GM18907 (cell line): ENCODE measurements around the gene FEM1B.

ENCODE experiments used
- ATAC-seq: cut with Tn5 transposase; IDR thresholded peaks from one replicate; pipeline ENCODE4 v1.9.1; 2021; ENCODE audit warnings: mild to moderate bottlenecking, moderate library complexity; ENCODE audit not compliant: unreplicated experiment

FEM1B gene

GRCh38 chr15:68305420-68305871 is 27.9 kb downstream of the FEM1B start:
- ATAC-seq, result no peak

- no peak for ATAC-seq
Measured at GRCh38 chr15:68307131-68307928, 29.8 kb downstream of the FEM1B start.

GRCh38 chr15:68309024-68309423 is 31.5 kb downstream of the FEM1B start:
- ATAC-seq, result no peak

- no peak for ATAC-seq
Measured at GRCh38 chr15:68310178-68310803, 32.7 kb downstream of the FEM1B start.

GRCh38 chr15:68310804-68311463 is 33.4 kb downstream of the FEM1B start:
- ATAC-seq, result no peak

- ATAC-seq, result no peak
Measured at GRCh38 chr15:68311464-68311835, 33.9 kb downstream of the FEM1B start.

GRCh38 chr15:68311859-68312557 is 34.5 kb downstream of the FEM1B start:
- no peak for ATAC-seq

GRCh38 chr15:68312701-68313204 is 35.2 kb downstream of the FEM1B start:
- no peak for ATAC-seq

- no peak for ATAC-seq
Measured at GRCh38 chr15:68313501-68314410, 36.2 kb downstream of the FEM1B start.

GRCh38 chr15:68314563-68314962 is 37.0 kb downstream of the FEM1B start:
- no peak for ATAC-seq

GRCh38 chr15:68315035-68315434 is 37.5 kb downstream of the FEM1B start:
- ATAC-seq, result no peak

GRCh38 chr15:68315495-68316031 is 38.0 kb downstream of the FEM1B start:
- no peak for ATAC-seq

GRCh38 chr15:68316061-68316804 is 38.7 kb downstream of the FEM1B start:
- no peak for ATAC-seq

GRCh38 chr15:68317281-68318007 is 39.9 kb downstream of the FEM1B start:
- no peak for ATAC-seq

- ATAC-seq, result no peak
Measured at GRCh38 chr15:68318008-68318835, 40.7 kb downstream of the FEM1B start.

GRCh38 chr15:68318931-68319909 is 41.7 kb downstream of the FEM1B start:
- no peak for ATAC-seq
